GM18873 (cell line): ENCODE measurements around the gene TRRAP.
"Not testable (repeated sequence)": the region's sequence is repeated elsewhere in the genome, so short reads cannot be mapped to it uniquely, and the experiment has no call there.

Source experiments
- ATAC-seq: cut with Tn5 transposase; IDR thresholded peaks from one replicate; pipeline ENCODE4 v1.9.1; 2021; ENCODE audit warnings: mild to moderate bottlenecking, moderate library complexity, moderate number of reproducible peaks; ENCODE audit not compliant: unreplicated experiment, low FRiP score

TRRAP gene

GRCh38 chr7:99040104-99040958, 162.0 kb downstream of the TRRAP start:
- no peak for ATAC-seq

- no peak for ATAC-seq
Observed at GRCh38 chr7:99041526-99041925, 163.2 kb downstream of the TRRAP start.

GRCh38 chr7:99042957-99043356, 164.6 kb downstream of the TRRAP start:
- no peak for ATAC-seq

GRCh38 chr7:99044858-99045257, 166.5 kb downstream of the TRRAP start:
- ATAC-seq, result not testable (repeated sequence)

GRCh38 chr7:99046262-99046661, 167.9 kb downstream of the TRRAP start:
- ATAC-seq, result not testable (repeated sequence)

- no peak for ATAC-seq
Observed at GRCh38 chr7:99046722-99047121, 168.4 kb downstream of the TRRAP start.

- no peak for ATAC-seq
Observed at GRCh38 chr7:99047526-99048077, 169.3 kb downstream of the TRRAP start.

- ATAC-seq, result no peak
Observed at GRCh38 chr7:99050971-99051370, 172.6 kb downstream of the TRRAP start.

GRCh38 chr7:99054781-99055180, 176.4 kb downstream of the TRRAP start:
- no peak for ATAC-seq

GRCh38 chr7:99061001-99061776, 182.9 kb downstream of the TRRAP start:
- ATAC-seq, result no peak
